ENCODE results near the gene CYTH3.

DNA sequence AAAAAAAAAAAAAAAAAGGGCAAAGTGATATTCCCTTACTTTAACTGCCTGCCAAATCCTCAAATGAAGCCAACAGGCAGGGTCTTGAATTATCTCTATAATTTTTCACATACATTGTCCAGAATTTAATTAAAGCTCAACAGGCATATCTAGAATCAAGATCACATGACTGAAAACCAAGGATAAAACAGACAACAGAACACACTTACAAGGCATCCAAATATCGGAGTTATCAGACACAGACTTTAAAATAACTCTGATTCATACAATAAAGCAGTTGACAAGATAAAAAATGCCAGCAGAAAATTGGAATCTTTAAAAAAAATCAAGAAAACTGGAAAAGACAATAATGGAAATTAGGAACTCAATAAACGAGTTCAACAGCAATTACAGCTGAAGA is 10.7 kb downstream of the CYTH3 start:
- TF ChIP-seq, protein P1, sequence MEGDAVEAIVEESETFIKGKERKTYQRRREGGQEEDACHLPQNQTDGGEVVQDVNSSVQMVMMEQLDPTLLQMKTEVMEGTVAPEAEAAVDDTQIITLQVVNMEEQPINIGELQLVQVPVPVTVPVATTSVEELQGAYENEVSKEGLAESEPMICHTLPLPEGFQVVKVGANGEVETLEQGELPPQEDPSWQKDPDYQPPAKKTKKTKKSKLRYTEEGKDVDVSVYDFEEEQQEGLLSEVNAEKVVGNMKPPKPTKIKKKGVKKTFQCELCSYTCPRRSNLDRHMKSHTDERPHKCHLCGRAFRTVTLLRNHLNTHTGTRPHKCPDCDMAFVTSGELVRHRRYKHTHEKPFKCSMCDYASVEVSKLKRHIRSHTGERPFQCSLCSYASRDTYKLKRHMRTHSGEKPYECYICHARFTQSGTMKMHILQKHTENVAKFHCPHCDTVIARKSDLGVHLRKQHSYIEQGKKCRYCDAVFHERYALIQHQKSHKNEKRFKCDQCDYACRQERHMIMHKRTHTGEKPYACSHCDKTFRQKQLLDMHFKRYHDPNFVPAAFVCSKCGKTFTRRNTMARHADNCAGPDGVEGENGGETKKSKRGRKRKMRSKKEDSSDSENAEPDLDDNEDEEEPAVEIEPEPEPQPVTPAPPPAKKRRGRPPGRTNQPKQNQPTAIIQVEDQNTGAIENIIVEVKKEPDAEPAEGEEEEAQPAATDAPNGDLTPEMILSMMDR (IDR thresholded peaks at IDR 0.05; ENCODE audit: control extremely low read depth in 1 of 3, insufficient read depth in 1 of 3, low read depth in 1 of 3, low read length in 3 of 3), result no peak
- no peak for TF ChIP-seq CREB1 (IDR thresholded peaks at IDR 0.05)
- no peak for TF ChIP-seq PHF8 (conservative IDR thresholded peaks at IDR 0.05; ENCODE audit: low read depth, low read length)
- no peak for TF ChIP-seq TAF1 (IDR thresholded peaks at IDR 0.05; ENCODE audit: low read depth, low read length)

Measured in H1 (cell line).